IMR-90 (cell line): ENCODE measurements around the gene TCEAL6. TPM values are rescaled to one million over a fixed set of nuclear protein-coding genes. Genes with fewer than 3 reads are reported as not detected.
"Not testable (repeated sequence)": the region's sequence is repeated elsewhere in the genome, so short reads cannot be mapped to it uniquely, and the experiment has no call there.

ENCODE experiments used
- ATAC-seq: fragments of 200-7000 bp; cut with Tn5 transposase; 2 replicates; pipeline ENCODE4 v1.9.1; 2020; ENCODE audit warnings: low read depth, mild to moderate bottlenecking, moderate library complexity
- BruUV-seq: library from RNA; stranded (reverse); fragments of 400-500 nt; replicated peaks from 2 replicates; lab custom pipeline; 2021; lab: Mats Ljungman, UMichigan
- CTCF ChIA-PET: fragments of 300-600 bp; formaldehyde crosslinking; extraction: SDS; loops from one replicate; lab custom pipeline; 2021; ENCODE audit warnings: antibody characterized with exemption; lab: Yijun Ruan, JAX
- POLR2A ChIA-PET: fragments of 300-600 bp; sonication (Branson Sonifier 250); formaldehyde crosslinking; loops from one replicate; lab custom pipeline; 2022; ENCODE audit warnings: antibody characterized with exemption; ENCODE audit not compliant: unreplicated experiment; lab: Charles Lee
- DNase-seq: peaks from one replicate; pipeline ENCODE4 v3.0.0; 2013
- H2AFZ ChIP-seq: replicated peaks from 2 replicates; pipeline ENCODE3; 2013; ENCODE audit warnings: low read length, mild to moderate bottlenecking; ENCODE audit not compliant: poor library complexity
- H2AK5ac ChIP-seq: 2 replicates; pipeline ENCODE4 v1.6.1; 2013; ENCODE audit warnings: low read depth, low read length, inconsistent platforms
- H2AK9ac ChIP-seq: replicated peaks from 2 replicates; pipeline ENCODE3; 2013; ENCODE audit warnings: mild to moderate bottlenecking, low read depth, low read length, moderate library complexity; ENCODE audit not compliant: poor library complexity
- H2BK120ac ChIP-seq: 2 replicates; pipeline ENCODE4 v1.6.1; 2013; ENCODE audit warnings: low read depth, low read length, inconsistent platforms
- H2BK15ac ChIP-seq: 3 replicates; pipeline ENCODE4 v1.6.1; 2013; ENCODE audit warnings: low read depth, low read length, inconsistent platforms
- H2BK20ac ChIP-seq: 2 replicates; pipeline ENCODE4 v1.6.1; 2013; ENCODE audit warnings: low read depth, mild to moderate bottlenecking, inconsistent platforms, low read length, moderate library complexity
- H2BK5ac ChIP-seq: 2 replicates; pipeline ENCODE4 v1.6.1; 2013; ENCODE audit warnings: mild to moderate bottlenecking, low read depth, low read length, inconsistent platforms; ENCODE audit not compliant: poor library complexity, severe bottlenecking
- H3K14ac ChIP-seq: replicated peaks from 2 replicates; pipeline ENCODE4 v1.6.1; 2013; ENCODE audit warnings: low read depth, low read length, inconsistent platforms
- H3K18ac ChIP-seq: 2 replicates; pipeline ENCODE4 v1.6.1; 2013; ENCODE audit warnings: low read depth, low read length, control low read depth
- H3K23ac ChIP-seq: 2 replicates; pipeline ENCODE4 v1.6.1; 2013; ENCODE audit warnings: low read depth, low read length, inconsistent platforms
- H3K27ac ChIP-seq: 2 replicates; pipeline ENCODE4 v1.5.1; 2013; ENCODE audit warnings: mild to moderate bottlenecking, control low read depth, low read length; ENCODE audit not compliant: insufficient read depth
- H3K27me3 ChIP-seq: 2 replicates; pipeline ENCODE4 v1.6.1; 2013; ENCODE audit warnings: low read length; ENCODE audit not compliant: control insufficient read depth, insufficient read depth
- H3K36me3 ChIP-seq: 2 replicates; pipeline ENCODE4 v1.6.1; 2013; ENCODE audit warnings: low read length, mixed read lengths; ENCODE audit not compliant: control insufficient read depth, insufficient read depth
- H3K4ac ChIP-seq: 2 replicates; pipeline ENCODE4 v1.6.1; 2013; ENCODE audit warnings: low read depth, low read length, inconsistent platforms
- H3K4me1 ChIP-seq: 2 replicates; pipeline ENCODE4 v1.6.1; 2013; ENCODE audit warnings: low read length, mixed read lengths; ENCODE audit not compliant: control insufficient read depth, insufficient read depth
- H3K4me2 ChIP-seq: 2 replicates; pipeline ENCODE4 v1.6.1; 2013; ENCODE audit warnings: low read depth, mild to moderate bottlenecking, control low read depth, low read length, moderate library complexity
- H3K4me3 ChIP-seq: 2 replicates; pipeline ENCODE4 v1.5.1; 2013; ENCODE audit warnings: low read depth, mild to moderate bottlenecking, control low read depth, low read length, moderate library complexity; ENCODE audit not compliant: insufficient read depth
- H3K56ac ChIP-seq: 2 replicates; pipeline ENCODE4 v1.6.1; 2013; ENCODE audit warnings: low read length, inconsistent platforms; ENCODE audit not compliant: insufficient read depth; ENCODE audit errors: extremely low read depth
- H3K79me1 ChIP-seq, 2 experiments: 2 replicates each; pipeline ENCODE4 v1.6.1; 2013; ENCODE audit warnings: low read length in 2 of 2, inconsistent platforms in 1 of 2, low read depth in 1 of 2
- H3K9ac ChIP-seq: 2 replicates; pipeline ENCODE4 v1.6.1; 2013; ENCODE audit warnings: low read depth, low read length, control low read depth
- H3K9me1 ChIP-seq: 2 replicates; pipeline ENCODE4 v1.6.1; 2013; ENCODE audit warnings: low read length, inconsistent platforms; ENCODE audit not compliant: insufficient read depth
- H3K9me3 ChIP-seq: 2 replicates; pipeline ENCODE4 v1.6.1; 2013; ENCODE audit warnings: low read length; ENCODE audit not compliant: control insufficient read depth, insufficient read depth
- H4K20me1 ChIP-seq: 2 replicates; pipeline ENCODE4 v1.6.1; 2013; ENCODE audit warnings: low read length, inconsistent platforms; ENCODE audit not compliant: insufficient read depth
- H4K5ac ChIP-seq: 2 replicates; pipeline ENCODE4 v1.6.1; 2013; ENCODE audit warnings: mild to moderate bottlenecking, low read depth, low read length, control low read depth
- H4K8ac ChIP-seq, 2 experiments: 2 replicates each; pipeline ENCODE4 v1.6.1; 2013; ENCODE audit warnings: low read depth in 2 of 2, low read length in 2 of 2, control low read depth in 1 of 2, inconsistent platforms in 1 of 2
- H4K91ac ChIP-seq: 2 replicates; pipeline ENCODE4 v1.6.1; 2013; ENCODE audit warnings: low read depth, low read length, inconsistent platforms; ENCODE audit not compliant: insufficient read depth
- WGBS, 2 experiments: methylation state at CpG; one replicate each; pipeline versions ENCODE4 v1.1.5 to v1.1.7; 2013; ENCODE audit warnings: missing lambda C conversion rate in 2 of 2; ENCODE audit not compliant: insufficient read length in 1 of 2; ENCODE audit errors: extremely low coverage in 2 of 2; 5-methylcytosine and 5-hydroxymethylcytosine counted together
- dilution Hi-C: fragments of 300-500 bp; cut with HindIII; formaldehyde crosslinking; loops from one replicate; pipeline ENCODE4 v1.14.3; 2018; ENCODE audit warnings: low sequenced_read_pairs; ENCODE audit not compliant: unreplicated experiment
- in situ Hi-C: fragments of 300-500 bp; cut with MboI; formaldehyde crosslinking; loops from 3 replicates; pipeline ENCODE4 v1.14.3; 2019; ENCODE audit warnings: low sequenced_read_pairs, inconsistent platforms, mixed read lengths
- intact Hi-C: fragments of 100-400 bp; cut with micrococcal nuclease; formaldehyde crosslinking; loops from 2 replicates; pipeline ENCODE4 v1.10.0; 2022
- polyA plus RNA-seq, 3 experiments: library from polyadenylated mRNA; depleted of rRNA; stranded (reverse); fragments of >200 nt; gene quantifications; 2 replicates each; pipeline ENCODE4 v1.2.3, GENCODE V29; 2012; ENCODE audit warnings: low replicate concordance in 1 of 3
- total RNA-seq: library from RNA; depleted of rRNA; stranded (reverse); fragments of >200 nt; gene quantifications from 2 replicates; pipeline ENCODE4 v1.2.3, GENCODE V29; 2012

Gene TCEAL6
- total and polyA plus RNA-seq, 2 of the 4 experiments (the other 2 are of a cell fraction), result not detected

DNA sequence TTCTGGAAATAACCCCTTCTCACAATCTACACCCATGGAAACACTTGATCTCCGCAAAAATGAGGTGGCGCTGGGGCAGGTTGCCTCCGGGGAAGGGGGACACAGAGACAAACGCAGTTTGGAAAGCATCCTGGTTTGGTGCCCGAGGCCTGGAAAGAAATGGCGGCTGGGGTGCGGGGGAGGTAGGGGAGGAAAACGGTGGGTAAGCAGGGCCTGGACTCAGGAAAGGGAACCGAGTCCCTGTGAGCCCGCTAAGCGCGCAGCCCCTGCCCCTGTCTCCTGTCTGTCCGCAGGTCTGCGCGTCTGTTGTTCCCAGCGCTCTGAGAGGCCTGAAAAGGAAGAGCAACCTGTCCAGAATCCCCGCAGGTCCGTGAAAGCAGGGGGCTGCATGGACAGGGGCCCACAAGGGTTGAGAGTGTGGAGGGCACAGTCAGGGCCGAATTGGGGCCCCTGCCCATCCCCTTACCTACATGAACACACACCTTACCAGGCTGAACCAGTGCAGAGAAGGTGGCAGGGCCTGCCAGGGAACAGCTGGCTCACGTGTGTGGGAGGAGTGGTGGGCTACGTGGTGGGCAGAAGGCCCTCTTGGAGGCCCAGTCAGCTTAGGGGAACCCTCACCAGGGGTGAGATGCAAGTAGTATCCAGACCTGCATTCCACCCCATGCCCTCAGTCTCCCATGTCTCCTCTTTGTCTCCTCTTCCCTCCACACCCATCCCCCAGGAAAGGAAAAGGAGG, 16.0 kb downstream of the TCEAL6 start:
- H3K36me3 ChIP-seq, H3K27me3 ChIP-seq, H3K79me1 ChIP-seq, H2BK5ac ChIP-seq, dilution Hi-C loops, H2BK120ac ChIP-seq, H2AK9ac ChIP-seq, H3K18ac ChIP-seq, CTCF ChIA-PET, H3K4me2 ChIP-seq, intact Hi-C loops, H3K4me1 ChIP-seq, H3K4ac ChIP-seq, H2AK5ac ChIP-seq, H4K20me1 ChIP-seq, DNase-seq, H4K5ac ChIP-seq, H3K27ac ChIP-seq, in situ Hi-C loops, H3K9ac ChIP-seq, H3K9me1 ChIP-seq, H2BK15ac ChIP-seq, H4K91ac ChIP-seq, H2BK20ac ChIP-seq, H3K14ac ChIP-seq, BruUV-seq, ATAC-seq, H4K8ac ChIP-seq, H3K9me3 ChIP-seq, H3K4me3 ChIP-seq, H3K23ac ChIP-seq, H2AFZ ChIP-seq, H3K56ac ChIP-seq, POLR2A ChIA-PET: not testable (repeated sequence)
- WGBS, 2 experiments, result no CpG with 5 or more reads among the region's 21 CpGs
